Measurements from ENCODE around the gene FOXB1. TPM values are rescaled to one million over a fixed set of nuclear protein-coding genes. Genes with fewer than 3 reads are reported as not detected.

FOXB1 gene
- total and polyA plus RNA-seq, 9 of the 15 experiments (the other 6 are each of a cell fraction or from before 2014, with no cell fraction given) = not detected

- TF ChIP-seq TAF1 (IDR thresholded peaks at IDR 0.05; ENCODE audit: control insufficient read depth, extremely low read depth, insufficient read depth, low read length, severe bottlenecking) (no peak), NR3C1 (CRISPR knock-in tag; IDR thresholded peaks at IDR 0.05) (no peak), MYNN (IDR thresholded peaks at IDR 0.05) (no peak), MYNN (CRISPR knock-in tag; IDR thresholded peaks at IDR 0.05) (no peak), MAFF (IDR thresholded peaks at IDR 0.05; ENCODE audit: low read length) (no peak), FOXA3 (CRISPR knock-in tag; conservative IDR thresholded peaks at IDR 0.05 in 1 of 2, IDR thresholded peaks at IDR 0.05 in 1 of 2) (peak in 1 of 2 experiments; percentile 33; a peak in 1 of 4 replicates), RAD51 (IDR thresholded peaks at IDR 0.05; ENCODE audit: borderline replicate concordance, low read depth) (no peak), TARDBP (IDR thresholded peaks at IDR 0.05) (no peak), CHD1 (IDR thresholded peaks at IDR 0.05; ENCODE audit: low read length) (no peak), C11orf30 (IDR thresholded peaks at IDR 0.05; ENCODE audit: low read depth) (no peak), ZNF311 (CRISPR knock-in tag; IDR thresholded peaks at IDR 0.05) (peak; percentile 99), RREB1 (CRISPR knock-in tag; IDR thresholded peaks at IDR 0.05) (peak; percentile 99), ARID2 (IDR thresholded peaks at IDR 0.05) (no peak), OTX1 (CRISPR knock-in tag; IDR thresholded peaks at IDR 0.05) (peak; percentile 99)
- TF ChIP-seq, protein P1, sequence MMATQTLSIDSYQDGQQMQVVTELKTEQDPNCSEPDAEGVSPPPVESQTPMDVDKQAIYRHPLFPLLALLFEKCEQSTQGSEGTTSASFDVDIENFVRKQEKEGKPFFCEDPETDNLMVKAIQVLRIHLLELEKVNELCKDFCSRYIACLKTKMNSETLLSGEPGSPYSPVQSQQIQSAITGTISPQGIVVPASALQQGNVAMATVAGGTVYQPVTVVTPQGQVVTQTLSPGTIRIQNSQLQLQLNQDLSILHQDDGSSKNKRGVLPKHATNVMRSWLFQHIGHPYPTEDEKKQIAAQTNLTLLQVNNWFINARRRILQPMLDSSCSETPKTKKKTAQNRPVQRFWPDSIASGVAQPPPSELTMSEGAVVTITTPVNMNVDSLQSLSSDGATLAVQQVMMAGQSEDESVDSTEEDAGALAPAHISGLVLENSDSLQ (IDR thresholded peaks at IDR 0.05) = peak; percentile 54
- TF ChIP-seq, protein P2, sequence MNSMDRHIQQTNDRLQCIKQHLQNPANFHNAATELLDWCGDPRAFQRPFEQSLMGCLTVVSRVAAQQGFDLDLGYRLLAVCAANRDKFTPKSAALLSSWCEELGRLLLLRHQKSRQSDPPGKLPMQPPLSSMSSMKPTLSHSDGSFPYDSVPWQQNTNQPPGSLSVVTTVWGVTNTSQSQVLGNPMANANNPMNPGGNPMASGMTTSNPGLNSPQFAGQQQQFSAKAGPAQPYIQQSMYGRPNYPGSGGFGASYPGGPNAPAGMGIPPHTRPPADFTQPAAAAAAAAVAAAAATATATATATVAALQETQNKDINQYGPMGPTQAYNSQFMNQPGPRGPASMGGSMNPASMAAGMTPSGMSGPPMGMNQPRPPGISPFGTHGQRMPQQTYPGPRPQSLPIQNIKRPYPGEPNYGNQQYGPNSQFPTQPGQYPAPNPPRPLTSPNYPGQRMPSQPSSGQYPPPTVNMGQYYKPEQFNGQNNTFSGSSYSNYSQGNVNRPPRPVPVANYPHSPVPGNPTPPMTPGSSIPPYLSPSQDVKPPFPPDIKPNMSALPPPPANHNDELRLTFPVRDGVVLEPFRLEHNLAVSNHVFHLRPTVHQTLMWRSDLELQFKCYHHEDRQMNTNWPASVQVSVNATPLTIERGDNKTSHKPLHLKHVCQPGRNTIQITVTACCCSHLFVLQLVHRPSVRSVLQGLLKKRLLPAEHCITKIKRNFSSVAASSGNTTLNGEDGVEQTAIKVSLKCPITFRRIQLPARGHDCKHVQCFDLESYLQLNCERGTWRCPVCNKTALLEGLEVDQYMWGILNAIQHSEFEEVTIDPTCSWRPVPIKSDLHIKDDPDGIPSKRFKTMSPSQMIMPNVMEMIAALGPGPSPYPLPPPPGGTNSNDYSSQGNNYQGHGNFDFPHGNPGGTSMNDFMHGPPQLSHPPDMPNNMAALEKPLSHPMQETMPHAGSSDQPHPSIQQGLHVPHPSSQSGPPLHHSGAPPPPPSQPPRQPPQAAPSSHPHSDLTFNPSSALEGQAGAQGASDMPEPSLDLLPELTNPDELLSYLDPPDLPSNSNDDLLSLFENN (IDR thresholded peaks at IDR 0.05; ENCODE audit: low read depth in 2 of 2, low read length in 2 of 2) = no peak
Observed at GRCh38 chr15:60021589-60022378, 17.7 kb downstream of the FOXB1 start (continued).
